Activated T-helper 1 cell treated with Interleukin-2 at 50 U/mL for 16 hours (primary cell): Measurements from ENCODE around the gene INTS1.

Source experiments
- DNase-seq: peaks from one replicate; pipeline ENCODE4 v3.0.0-alpha.2; 2020; ENCODE audit warnings: low read depth

INTS1 gene

GRCh38 chr7:1503390-1503789, 799 bp downstream of the INTS1 start:
- DNase-seq = no peak

GRCh38 chr7:1502845-1503244, 1.3 kb downstream of the INTS1 start:
- DNase-seq = no peak

DNA sequence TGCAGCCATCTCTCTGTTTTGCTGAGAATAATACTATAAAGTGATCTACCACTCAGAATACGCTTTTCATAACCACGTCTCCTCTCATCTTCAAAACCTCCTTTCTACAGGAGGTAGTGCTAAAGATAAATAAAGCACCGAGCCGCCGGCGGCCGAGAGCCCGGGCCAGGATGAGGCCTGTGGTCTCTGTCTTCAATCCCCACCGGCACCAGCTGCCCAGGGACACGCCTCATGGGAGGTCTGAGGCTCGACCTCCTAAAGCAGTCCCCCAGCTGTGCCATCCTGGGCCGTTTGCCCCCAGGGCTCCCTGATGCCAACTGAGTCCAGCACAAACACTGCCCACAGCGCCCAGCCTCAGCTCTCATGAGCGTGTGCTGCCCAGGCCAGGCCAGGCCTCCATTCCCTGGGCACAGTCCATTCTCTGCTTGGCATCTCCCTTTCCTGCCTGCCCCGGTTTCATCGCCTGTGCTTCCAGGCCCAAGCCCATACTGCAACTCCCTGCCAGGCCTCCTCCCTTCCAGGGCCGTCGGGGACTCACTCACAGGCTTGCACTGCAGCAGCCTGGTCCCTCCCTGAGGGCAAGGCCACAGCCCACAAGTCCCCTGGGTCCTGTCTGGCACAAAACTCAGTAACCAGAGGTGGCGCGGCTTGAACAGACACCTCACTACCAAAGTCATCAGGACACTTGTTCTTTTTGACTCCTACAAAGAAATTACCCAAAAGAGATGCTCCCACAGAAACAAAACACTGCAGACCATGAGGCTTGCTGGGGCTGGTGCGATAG, 2.5 kb downstream of the INTS1 start:
- DNase-seq = no peak

DNA sequence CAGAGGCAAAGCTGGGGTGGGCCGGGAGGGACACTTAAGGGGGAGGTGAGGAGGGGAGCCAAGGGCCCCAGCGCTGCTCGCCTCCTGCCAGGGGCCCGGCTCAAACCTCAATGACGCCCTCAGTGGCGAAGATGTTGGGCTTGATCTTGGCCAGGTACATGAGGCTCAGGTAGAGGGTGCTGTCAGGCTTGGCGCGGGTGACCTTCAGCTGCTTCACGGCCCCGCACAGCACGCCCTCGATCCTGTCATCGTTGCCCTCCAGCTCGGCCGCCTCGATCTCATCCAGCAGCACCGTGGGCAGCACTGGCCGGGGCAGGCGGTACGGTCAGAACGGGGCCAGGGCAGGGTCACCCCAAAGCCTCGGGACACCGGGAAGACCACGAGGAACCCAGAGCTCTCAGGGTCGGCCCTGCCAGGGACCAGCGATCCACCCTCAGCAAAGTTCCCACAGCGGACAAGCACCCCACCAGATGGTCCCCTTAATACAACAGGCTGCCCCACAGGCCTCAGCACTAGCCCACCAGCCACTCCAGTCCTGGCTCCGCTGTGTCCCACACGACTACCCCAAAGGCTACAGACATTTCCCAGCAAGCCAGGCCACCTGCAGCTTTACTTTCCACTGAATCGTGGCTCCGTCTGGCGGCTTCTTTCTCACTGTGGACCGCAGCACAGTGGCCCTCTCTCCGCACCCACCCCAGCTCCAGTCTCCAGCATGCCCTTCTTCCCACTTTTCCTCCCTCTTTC, 4.0 kb downstream of the INTS1 start:
- no peak for DNase-seq

DNA sequence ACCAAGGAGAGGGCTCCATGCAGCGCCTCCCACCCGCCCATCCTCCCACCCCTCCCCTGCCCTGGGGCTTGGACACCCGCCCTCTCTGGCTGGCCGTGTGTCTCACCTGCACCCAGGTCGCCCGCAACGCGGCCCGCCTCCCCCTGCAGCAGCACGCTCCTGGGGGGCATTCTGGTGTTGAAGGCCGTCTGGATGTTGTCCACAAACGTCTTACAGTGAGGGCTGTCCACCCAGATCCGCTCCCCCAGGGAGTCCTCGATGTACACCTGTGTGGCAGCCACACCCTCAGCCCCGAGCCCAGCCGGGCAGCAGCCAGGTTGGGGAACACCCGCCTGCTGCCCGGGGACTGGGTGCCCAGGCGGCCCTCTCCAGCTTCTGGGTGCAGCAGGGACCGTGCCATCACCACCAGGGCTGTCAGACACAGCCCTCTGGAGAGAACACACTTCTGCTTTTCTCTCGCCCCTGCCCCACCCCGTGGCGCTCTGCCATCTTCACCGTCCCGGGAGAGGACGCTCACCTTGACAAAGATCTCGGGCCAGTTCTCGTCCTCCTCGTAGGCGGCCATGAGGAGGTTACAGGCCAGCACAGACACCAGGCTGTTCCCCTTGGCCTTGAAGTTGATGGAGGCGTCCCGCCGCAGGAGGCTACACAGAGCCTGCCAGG, 4.7 kb downstream of the INTS1 start:
- DNase-seq = no peak

GRCh38 chr7:1498370-1499305, 5.6 kb downstream of the INTS1 start:
- no peak for DNase-seq

DNA sequence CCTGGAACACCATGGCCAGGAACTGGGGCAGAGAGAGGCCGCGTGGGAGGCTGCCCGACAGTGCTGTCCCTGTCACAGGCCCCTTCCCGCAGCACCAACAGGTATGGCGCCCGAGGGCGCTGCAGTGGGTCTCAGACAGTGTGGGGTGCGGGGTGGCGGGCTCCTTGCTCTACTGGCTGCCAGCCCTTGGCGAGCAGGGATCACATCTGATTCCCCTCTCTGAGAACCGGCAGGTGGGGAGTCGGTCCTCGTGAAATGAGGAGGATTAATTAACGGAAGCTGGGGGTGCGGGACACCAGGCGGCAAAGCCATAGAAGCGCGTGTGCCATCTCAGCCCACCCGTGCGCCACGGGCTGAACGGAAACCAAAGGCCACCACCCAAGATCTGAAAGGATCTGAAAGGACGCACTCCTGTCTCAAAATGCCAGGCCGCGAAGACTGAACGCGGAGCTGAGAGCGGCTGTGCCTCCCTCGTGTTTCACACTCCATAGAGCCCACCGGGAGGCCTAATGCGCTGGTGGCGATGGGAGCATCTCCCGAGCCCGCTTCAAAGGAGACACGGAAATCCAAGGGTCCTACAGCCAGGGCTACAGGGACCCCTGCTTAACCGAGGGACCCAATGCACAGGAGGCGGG, 6.8 kb downstream of the INTS1 start:
- DNase-seq = no peak

GRCh38 chr7:1496531-1497292, 7.5 kb downstream of the INTS1 start:
- DNase-seq = no peak

DNA sequence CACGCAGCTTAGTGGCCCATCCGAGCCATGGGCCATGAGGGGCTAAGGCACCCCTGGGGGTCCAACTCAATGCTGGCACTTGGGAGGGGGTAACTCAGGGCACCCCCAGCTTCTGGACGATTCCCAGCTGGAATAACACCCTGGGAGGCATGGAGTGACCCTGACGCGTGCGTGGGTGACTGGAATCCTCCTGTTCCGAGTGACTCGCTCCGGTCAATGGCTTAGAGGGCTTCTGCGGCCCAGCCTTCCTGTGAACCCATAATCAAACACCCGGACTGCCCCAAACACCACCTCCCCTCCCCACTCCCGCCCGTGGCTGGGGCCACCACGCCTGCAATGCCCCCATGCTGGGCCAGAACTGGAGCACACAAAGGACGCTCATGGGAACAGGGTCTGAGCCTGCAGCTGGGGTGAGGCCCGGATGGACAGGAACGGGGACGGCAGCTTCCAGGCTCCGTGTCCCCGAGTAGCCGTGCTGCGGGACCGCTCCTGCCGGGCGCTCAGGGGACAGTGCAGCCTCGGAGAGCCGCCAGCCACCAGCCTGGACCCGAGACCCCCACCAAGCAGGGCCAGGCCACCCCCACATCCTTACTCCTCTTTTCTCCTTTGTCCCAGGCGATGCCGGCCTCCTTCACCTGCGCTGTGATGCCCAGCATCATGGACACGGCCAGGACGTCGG, 8.5 kb downstream of the INTS1 start:
- DNase-seq = no peak

- no peak for DNase-seq
These were observed 9.2 kb downstream of the INTS1 start for GRCh38 chr7:1494866-1495563.

DNA sequence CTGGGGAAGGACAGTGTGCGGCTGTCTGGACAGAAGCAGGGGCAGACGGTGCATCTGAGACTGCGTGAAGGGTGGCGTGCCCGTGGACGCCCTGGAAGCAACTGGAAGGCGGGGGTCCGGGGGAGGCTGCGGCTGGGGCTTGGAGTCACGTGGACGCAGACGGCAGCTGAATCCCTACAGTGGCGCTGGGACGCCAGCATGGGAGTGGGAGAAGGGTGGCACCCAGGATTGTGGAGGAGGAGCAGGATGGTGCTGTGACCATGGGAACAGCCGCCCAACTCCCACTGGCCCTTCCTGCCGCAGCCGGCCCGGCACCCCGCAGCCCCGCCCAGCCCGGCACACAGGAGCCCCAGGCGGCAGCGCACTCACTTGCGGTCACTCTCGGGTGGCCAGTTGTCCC, 9.7 kb downstream of the INTS1 start:
- no peak for DNase-seq

- DNase-seq = no peak
These were observed 10.6 kb downstream of the INTS1 start for GRCh38 chr7:1493571-1493970.

DNA sequence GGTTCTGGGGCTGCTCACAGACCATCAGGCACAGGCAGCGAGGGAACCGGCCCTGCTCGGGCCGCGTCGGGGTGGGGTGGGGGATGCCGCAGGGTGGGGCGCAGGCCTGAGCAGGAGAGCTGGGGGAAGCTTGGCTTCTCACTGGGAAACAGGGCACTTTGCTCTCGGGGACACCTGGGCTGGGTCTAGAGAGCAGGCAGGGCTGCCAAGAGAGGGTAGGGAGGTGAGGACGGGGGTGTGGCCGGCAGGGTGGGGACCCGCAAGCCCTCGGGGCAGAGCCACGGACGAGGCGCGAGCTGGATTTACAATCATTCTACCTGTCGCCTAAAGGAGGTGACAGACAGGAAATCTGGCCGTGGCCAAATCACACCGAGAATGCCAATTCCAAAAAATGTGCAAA, 11.1 kb downstream of the INTS1 start:
- DNase-seq = no peak

GRCh38 chr7:1492640-1493039, 11.5 kb downstream of the INTS1 start:
- no peak for DNase-seq

DNA sequence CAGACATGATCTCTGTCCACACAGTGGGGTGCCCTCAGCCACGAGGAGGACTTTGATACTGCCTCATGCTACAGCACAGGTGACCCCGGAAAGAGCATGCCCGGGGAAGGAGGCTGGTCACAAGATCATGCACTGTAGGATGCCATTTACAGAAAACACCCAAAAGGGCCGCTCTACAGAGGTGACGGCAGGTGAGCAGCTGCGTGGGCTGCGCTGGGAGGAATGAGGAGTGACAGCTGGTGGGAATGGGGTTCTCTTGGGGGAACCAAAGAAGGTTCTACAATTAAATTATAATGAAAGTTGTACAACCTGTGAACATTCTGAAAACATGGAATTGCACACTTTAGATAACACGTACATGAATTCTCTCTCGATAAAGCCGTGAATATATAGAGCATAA, 12.0 kb downstream of the INTS1 start:
- DNase-seq = no peak

GRCh38 chr7:1490837-1491236, 13.4 kb downstream of the INTS1 start:
- no peak for DNase-seq

DNA sequence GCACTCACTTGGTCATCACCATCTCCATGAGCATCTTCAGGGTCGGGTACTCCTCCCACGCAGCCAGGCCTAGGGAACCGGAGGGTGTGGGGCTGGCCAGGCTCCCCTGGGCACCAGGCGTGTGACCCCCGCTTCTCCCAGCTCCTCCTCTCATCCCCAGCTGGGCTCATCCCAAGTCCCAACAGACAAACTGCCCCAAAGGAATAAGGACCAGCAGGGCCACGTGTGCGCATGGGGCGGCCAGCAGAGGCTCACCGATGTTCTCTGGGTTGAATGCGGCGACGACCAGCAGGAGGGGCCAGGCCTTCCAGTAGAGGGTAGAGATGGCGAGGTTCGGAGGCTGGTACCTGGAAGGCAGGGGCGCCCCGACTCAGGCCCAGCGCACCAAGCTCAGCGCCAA, 14.9 kb downstream of the INTS1 start:
- DNase-seq = no peak

- no peak for DNase-seq
These were observed 16.2 kb downstream of the INTS1 start for GRCh38 chr7:1488016-1488415.

- no peak for DNase-seq
These were observed 16.7 kb downstream of the INTS1 start for GRCh38 chr7:1487466-1487865.

DNA sequence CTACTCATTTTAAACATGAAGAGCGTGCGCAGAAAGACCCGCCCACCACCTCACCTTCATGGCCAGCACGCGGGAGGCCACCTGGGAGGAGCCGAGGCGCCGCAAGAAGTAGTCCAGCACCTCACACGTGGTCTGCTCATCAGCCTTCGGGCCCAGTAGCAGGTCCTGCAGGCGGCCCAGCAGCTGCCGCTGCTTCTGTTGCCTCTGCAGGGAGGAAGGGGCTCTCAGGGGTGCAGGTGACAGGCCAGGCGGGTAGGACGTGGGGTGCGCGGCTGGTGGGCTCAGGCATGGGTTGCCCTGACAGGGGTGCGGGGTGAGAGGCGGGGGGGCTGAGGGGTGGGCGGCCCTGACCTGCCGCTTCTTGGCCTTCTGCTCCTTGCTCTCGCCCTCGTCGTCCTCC, 17.6 kb downstream of the INTS1 start:
- no peak for DNase-seq
